Pancreas (tissue), 10 donors: ENCODE data around the gene MYL12B. TPM values are rescaled to one million over a fixed set of nuclear protein-coding genes. Genes with fewer than 3 reads are reported as not detected.

ENCODE experiments used
- ATAC-seq, 4 donors: fragments of 200-7000 bp; cut with Tn5 transposase; one replicate each; pipeline versions ENCODE4 v1.8.0 to v1.9.1; 2020; ENCODE audit warnings: mild to moderate bottlenecking in 4 of 4, moderate library complexity in 4 of 4
- DNase-seq, 6 donors: peaks; one replicate each; pipeline ENCODE4 v3.0.0-alpha.2; 2020
- FAIRE-seq: peaks from 2 replicates; lab custom pipeline; 2012; peaks lifted over from hg19 to GRCh38; lab: Jason Lieb, UNC
- H3K27ac ChIP-seq, 4 donors: fragments of 200-600 bp; sonication (generic); 1 replicate in 3 of 4; 2 replicates in 1 of 4; pipeline versions ENCODE4 v1.5.0 to v1.8.0; 2020
- H3K27me3 ChIP-seq, 4 donors: fragments of 200-600 bp; one replicate each; pipeline ENCODE4 v1.8.0; 2021
- H3K36me3 ChIP-seq, 3 donors: fragments of 200-600 bp; sonication (generic) in 1 of 3; one replicate each; pipeline versions ENCODE4 v1.5.0 to v1.8.0; 2020 to 2021
- H3K4me1 ChIP-seq, 3 donors: fragments of 200-600 bp; one replicate each; pipeline ENCODE4 v1.8.0; 2021
- H3K4me3 ChIP-seq, 4 donors: fragments of 200-600 bp; sonication (generic) in 2 of 4; one replicate each; pipeline versions ENCODE4 v1.5.0 to v1.8.0; 2020 to 2021
- H3K9me3 ChIP-seq, 4 donors: fragments of 200-600 bp; one replicate each; pipeline ENCODE4 v1.8.0; 2021
- WGBS, 2 donors: extraction: QIAGEN DNeasy Blood & Tissue Kit; methylation state at CpG; one replicate each; pipeline ENCODE4 v1.1.7; 2013; 5-methylcytosine and 5-hydroxymethylcytosine counted together
- intact Hi-C, 3 donors: fragments of 100-400 bp; cut with DNase I; formaldehyde crosslinking; loops; one replicate each; pipeline versions ENCODE4 v1.11.1 to v1.14.2; 2022
- polyA plus RNA-seq, 2 donors: library from polyadenylated mRNA; stranded (reverse); fragments of 200-250 nt; gene quantifications; one replicate each; pipeline ENCODE4 v1.2.3, GENCODE V29; 2013
- total RNA-seq, 6 donors: library from RNA; stranded (reverse); fragmentation: NEBNext Ultra II Directional in 4 of 6; extraction: Animal tissue kit (Norgen Biotek cat#: 25700) in 4 of 6; gene quantifications; one replicate each; pipeline versions ENCODE4 v1.2.1 to v1.2.4, GENCODE V29; 2021 to 2023
- TF ChIP-seq, protein P1 (sequence below), 4 donors: fragments of 200-600 bp; sonication (generic) in 3 of 4; IDR thresholded peaks; one replicate each; pipeline versions ENCODE4 v1.5.0 to v1.8.0; 2021; ENCODE audit warnings: antibody characterized with exemption in 4 of 4
- donor health status: healthy with polysubstance abuse.
- donor health status: DM: no; HTN: no; CAD: no; lungs with moderate emphysema.
- donor health status: DM: no; HTN: no; CAD: no.
- donor health status: control.
- donor health status: control.
- donor health status: Bipolar disorder and iron deficiency.
- donor health status: DM: yes; HTN: yes; CAD: no.
- donor health status: DM: no; HTN: no; CAD: no.
- donor health status: DM: no; HTN: no; CAD: no.
- donor health status: DM: yes; HTN: yes; CAD: no.

MYL12B gene
- total and polyA plus RNA-seq, 8 donors = 63.0 to 208 (median 119) TPM

GRCh38 chr18:3281456-3282400 is 19.8 kb downstream of the MYL12B start:
- Histone ChIP-seq H3K4me1 (no peaks in the 10 kb centered on the region), H3K9me3 (no peaks in the 10 kb centered on the region), H3K36me3 (peaks cover 0 to 20% (median 0%) of the 10 kb centered on the region in 3 donors), H3K27ac (no peak overlapping the region), H3K27me3 (no peaks in the 10 kb centered on the region), H3K4me3 (no peak overlapping the region)
- no peak for DNase-seq
- WGBS, 2 donors = 38 to 39% methylated on average over 2 of the region's 2 CpGs
- FAIRE-seq = peak; percentile 90
- peak; percentile 74 to 93 (median 89) for ATAC-seq
- TF ChIP-seq, protein P1, sequence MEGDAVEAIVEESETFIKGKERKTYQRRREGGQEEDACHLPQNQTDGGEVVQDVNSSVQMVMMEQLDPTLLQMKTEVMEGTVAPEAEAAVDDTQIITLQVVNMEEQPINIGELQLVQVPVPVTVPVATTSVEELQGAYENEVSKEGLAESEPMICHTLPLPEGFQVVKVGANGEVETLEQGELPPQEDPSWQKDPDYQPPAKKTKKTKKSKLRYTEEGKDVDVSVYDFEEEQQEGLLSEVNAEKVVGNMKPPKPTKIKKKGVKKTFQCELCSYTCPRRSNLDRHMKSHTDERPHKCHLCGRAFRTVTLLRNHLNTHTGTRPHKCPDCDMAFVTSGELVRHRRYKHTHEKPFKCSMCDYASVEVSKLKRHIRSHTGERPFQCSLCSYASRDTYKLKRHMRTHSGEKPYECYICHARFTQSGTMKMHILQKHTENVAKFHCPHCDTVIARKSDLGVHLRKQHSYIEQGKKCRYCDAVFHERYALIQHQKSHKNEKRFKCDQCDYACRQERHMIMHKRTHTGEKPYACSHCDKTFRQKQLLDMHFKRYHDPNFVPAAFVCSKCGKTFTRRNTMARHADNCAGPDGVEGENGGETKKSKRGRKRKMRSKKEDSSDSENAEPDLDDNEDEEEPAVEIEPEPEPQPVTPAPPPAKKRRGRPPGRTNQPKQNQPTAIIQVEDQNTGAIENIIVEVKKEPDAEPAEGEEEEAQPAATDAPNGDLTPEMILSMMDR (IDR thresholded peaks at IDR 0.05) = peak; percentile 13 to 67 (median 52)
- intact Hi-C loops = loop anchor here in 2 of 3 donors (5.0 to 10.0 kb wide), 4 partner anchors 173 to 723 kb away; partner anchors contain the start of gene TGIF1 (in 1 of the 2)

DNA sequence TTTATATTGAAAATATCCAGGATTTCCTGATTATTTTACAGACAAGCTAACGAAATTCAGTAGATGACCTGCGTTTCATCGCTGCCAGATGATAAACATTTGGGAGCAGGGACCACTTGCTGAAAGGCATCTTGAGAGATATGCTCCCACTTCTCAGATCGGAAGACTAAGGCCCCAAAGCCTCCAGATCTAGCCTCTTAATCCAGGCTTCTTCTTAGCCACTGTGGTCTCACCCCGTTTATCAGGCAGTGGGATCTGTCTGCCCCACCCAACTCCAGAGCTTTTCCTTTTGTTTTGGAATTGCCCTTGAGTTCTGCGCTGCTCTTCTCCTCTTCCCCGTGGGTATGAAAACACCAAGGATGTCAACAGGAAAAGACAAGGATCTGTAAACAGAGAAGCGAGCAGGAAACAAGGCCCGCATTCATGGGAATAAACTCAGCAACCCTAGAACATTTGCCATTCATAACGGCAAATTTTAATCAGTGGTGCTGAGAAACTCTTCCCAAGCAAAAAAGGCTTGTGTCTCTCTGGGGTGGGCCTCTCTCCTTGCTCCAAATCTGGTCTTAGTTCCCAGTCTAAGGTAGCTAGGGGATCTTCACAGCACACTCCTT is 21.4 kb downstream of the MYL12B start:
- FAIRE-seq (no peak), DNase-seq (no peak), ATAC-seq (no peak)
- no peaks in the 10 kb centered on the region for H3K9me3 ChIP-seq
- no peaks in the 10 kb centered on the region for H3K27me3 ChIP-seq
- WGBS, 2 donors = 71 to 76% methylated on average over 10 of the region's 10 CpGs
- H3K27ac ChIP-seq = no peak overlapping the region
- no peak overlapping the region for H3K4me3 ChIP-seq
- no peaks in the 10 kb centered on the region for H3K4me1 ChIP-seq
- intact Hi-C loops = loop anchor here in 2 of 3 donors (5.0 to 10.0 kb wide), 4 partner anchors 171 to 721 kb away; partner anchors contain the start of gene TGIF1 (in 1 of the 2)
- peaks cover 0 to 4% (median 0%) of the 10 kb centered on the region in 3 donors for H3K36me3 ChIP-seq
- TF ChIP-seq, protein P1 (IDR thresholded peaks at IDR 0.05) = no peak

DNA sequence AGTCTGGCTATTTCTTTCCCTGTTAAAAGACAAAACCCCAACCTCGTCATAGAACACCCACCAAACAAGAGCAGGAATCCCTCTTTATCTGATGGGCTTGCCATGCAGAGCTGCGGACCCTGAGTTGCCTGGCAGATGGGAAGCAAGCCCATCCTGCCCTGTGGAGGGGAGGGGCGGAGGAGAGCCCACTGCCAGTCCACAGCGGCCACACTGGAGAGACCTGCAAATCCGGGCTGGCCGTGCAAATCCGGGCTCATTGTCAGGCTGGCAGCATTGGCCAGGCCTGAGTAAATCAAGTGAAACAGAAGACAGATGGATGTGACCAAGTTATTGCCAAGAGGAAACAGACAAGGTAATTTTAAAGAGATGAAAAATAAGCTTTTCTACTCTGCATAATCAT is 22.0 kb downstream of the MYL12B start:
- no peak overlapping the region for H3K27ac ChIP-seq
- DNase-seq (peak in 1 of 6 donors; percentile 21), ATAC-seq (no peak)

DNA sequence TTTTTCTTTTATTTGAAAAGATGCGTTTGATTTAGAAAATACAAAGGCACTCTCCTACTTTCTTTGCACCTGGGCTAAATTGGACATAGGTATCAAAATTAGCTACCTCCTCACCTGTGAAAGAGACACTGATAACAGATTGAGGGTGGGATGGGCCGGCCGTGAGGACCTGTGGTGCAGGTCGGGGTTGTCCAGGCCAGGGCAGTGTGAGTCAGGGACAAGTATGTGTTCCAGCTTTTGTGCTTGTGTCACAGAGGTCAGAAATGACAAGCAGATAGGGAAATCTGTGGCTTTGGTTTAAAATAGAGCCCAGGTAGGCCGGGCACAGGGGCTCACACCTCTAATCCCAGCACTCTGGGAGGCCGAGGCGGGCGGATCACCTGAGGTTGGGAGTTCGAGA is 22.6 kb downstream of the MYL12B start:
- no peaks in the 10 kb centered on the region for H3K4me1 ChIP-seq
- no peaks in the 10 kb centered on the region for H3K36me3 ChIP-seq
- ATAC-seq (no peak), DNase-seq (peak in 1 of 6 donors; percentile 30), FAIRE-seq (no peak)
- intact Hi-C loops = loop anchor here in 2 of 3 donors (5.0 to 10.0 kb wide), 4 partner anchors 170 to 720 kb away; partner anchors contain the start of gene TGIF1 (in 1 of the 2)
- H3K4me3 ChIP-seq = no peak overlapping the region
- 80 to 82% methylated on average over 9 of the region's 9 CpGs for WGBS, 2 donors
- no peaks in the 10 kb centered on the region for H3K9me3 ChIP-seq
- no peaks in the 10 kb centered on the region for H3K27me3 ChIP-seq
- H3K27ac ChIP-seq = no peak overlapping the region
- TF ChIP-seq, protein P1 (IDR thresholded peaks at IDR 0.05) = no peak

More for the DNA sequence above, 22.0 kb downstream of the MYL12B start:
- H3K9me3 ChIP-seq = no peaks in the 10 kb centered on the region
- H3K4me1 ChIP-seq = no peaks in the 10 kb centered on the region
- no peaks in the 10 kb centered on the region for H3K36me3 ChIP-seq
- TF ChIP-seq, protein P1 (IDR thresholded peaks at IDR 0.05) = no peak
- intact Hi-C loops = loop anchor here in 2 of 3 donors (5.0 to 10.0 kb wide), 4 partner anchors 171 to 721 kb away; partner anchors contain the start of gene TGIF1 (in 1 of the 2)
- H3K4me3 ChIP-seq = no peak overlapping the region
- WGBS, 2 donors = 75 to 78% methylated on average over 7 of the region's 7 CpGs
- H3K27me3 ChIP-seq = no peaks in the 10 kb centered on the region
- no peak for FAIRE-seq
